MM.1S (cell line): ENCODE results near the gene BCAS3.

Experiments
- DNase-seq: peaks from one replicate; pipeline ENCODE4 v3.0.0-alpha.2; 2015
- H2AFZ ChIP-seq: fragments of 300-600 bp; sonication (generic); 2 replicates; pipeline ENCODE4 v1.6.0; 2016; ENCODE audit warnings: antibody characterized with exemption, low read length
- H3F3A ChIP-seq: fragments of 300-600 bp; sonication (generic); 2 replicates; pipeline ENCODE4 v1.6.1; 2016; ENCODE audit warnings: mild to moderate bottlenecking, antibody characterized with exemption, low read length, moderate library complexity, mixed read lengths; ENCODE audit not compliant: insufficient read depth
- H3K27ac ChIP-seq: fragments of 300-600 bp; sonication (generic); 2 replicates; pipeline ENCODE4 v1.5.1; 2016; ENCODE audit warnings: mild to moderate bottlenecking, low read length
- H3K27me3 ChIP-seq: fragments of 300-600 bp; sonication (generic); replicated peaks from 2 replicates; pipeline ENCODE4 v1.6.0; 2016; ENCODE audit warnings: low read length; ENCODE audit not compliant: insufficient read depth
- H3K36me3 ChIP-seq: fragments of 300-600 bp; sonication (generic); replicated peaks from 2 replicates; pipeline ENCODE4 v1.6.1; 2016; ENCODE audit warnings: mild to moderate bottlenecking, low read length, mixed read lengths; ENCODE audit not compliant: insufficient read depth
- H3K4me1 ChIP-seq: fragments of 300-600 bp; sonication (generic); 2 replicates; pipeline ENCODE4 v1.6.1; 2016; ENCODE audit warnings: low read length, mixed read lengths
- H3K4me2 ChIP-seq: fragments of 300-600 bp; sonication (generic); 2 replicates; pipeline ENCODE4 v1.6.0; 2016; ENCODE audit warnings: low read depth, low read length
- H3K4me3 ChIP-seq: fragments of 300-600 bp; sonication (generic); 2 replicates; pipeline ENCODE4 v1.5.1; 2016; ENCODE audit warnings: low read length, mixed read lengths
- H3K79me2 ChIP-seq: fragments of 300-600 bp; sonication (generic); 2 replicates; pipeline ENCODE4 v1.6.1; 2016; ENCODE audit warnings: mixed run types, low read length, mixed read lengths
- H3K9ac ChIP-seq: fragments of 300-600 bp; sonication (generic); 2 replicates; pipeline ENCODE4 v1.6.1; 2016; ENCODE audit warnings: low read length, mixed read lengths
- H3K9me2 ChIP-seq: fragments of 300-600 bp; sonication (generic); replicated peaks from 2 replicates; pipeline ENCODE4 v1.6.1; 2016; ENCODE audit warnings: mild to moderate bottlenecking, low read length, mixed read lengths; ENCODE audit not compliant: insufficient read depth
- H3K9me3 ChIP-seq: fragments of 300-600 bp; sonication (generic); replicated peaks from 2 replicates; pipeline ENCODE4 v1.6.1; 2016; ENCODE audit warnings: mild to moderate bottlenecking, low read length, mixed read lengths; ENCODE audit not compliant: insufficient read depth
- H4K20me1 ChIP-seq: fragments of 300-600 bp; sonication (generic); 2 replicates; pipeline ENCODE4 v1.6.1; 2016; ENCODE audit warnings: mild to moderate bottlenecking, low read length, moderate library complexity, mixed read lengths; ENCODE audit not compliant: insufficient read depth
- EZH2 ChIP-seq: fragments of 300-600 bp; sonication (generic); optimal IDR thresholded peaks from 2 replicates; pipeline ENCODE3; 2017; ENCODE audit warnings: low read depth, mild to moderate bottlenecking, antibody characterized with exemption, low read length, mixed read lengths
- EZH2phosphoT487 ChIP-seq: fragments of 300-600 bp; sonication (generic); IDR thresholded peaks from 2 replicates; pipeline ENCODE4 v1.6.1; 2018; ENCODE audit warnings: antibody characterized with exemption, low read length
- TF ChIP-seq, protein P1 (sequence below): fragments of 300-600 bp; sonication (generic); IDR thresholded peaks from 2 replicates; pipeline ENCODE4 v1.5.1; 2016; ENCODE audit warnings: antibody characterized with exemption, low read length, mixed read lengths

BCAS3 gene

DNA sequence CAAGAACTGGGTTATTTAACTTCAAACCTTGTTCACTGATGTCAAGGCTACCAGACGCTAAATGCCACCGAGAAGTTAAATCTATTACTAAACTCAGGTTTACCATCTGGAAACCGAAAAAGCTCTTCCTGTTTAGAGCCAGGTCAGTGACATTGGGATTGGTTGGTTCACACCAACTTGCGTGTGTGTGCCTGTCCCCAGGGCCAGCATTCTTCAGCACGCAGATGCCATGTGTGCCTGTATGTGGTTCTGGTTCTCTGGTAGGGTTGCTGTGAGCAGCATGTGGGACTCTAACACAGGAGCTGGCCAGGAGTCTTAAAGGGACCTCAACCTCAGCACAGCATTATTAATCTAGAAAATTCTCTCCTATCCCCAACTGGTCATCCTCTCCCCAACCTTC, 703.9 kb downstream of the BCAS3 start:
- H3K27ac ChIP-seq: no peak overlapping the region
- TF ChIP-seq EZH2 (no peak), EZH2phosphoT487 (no peak)
- TF ChIP-seq, protein P1, sequence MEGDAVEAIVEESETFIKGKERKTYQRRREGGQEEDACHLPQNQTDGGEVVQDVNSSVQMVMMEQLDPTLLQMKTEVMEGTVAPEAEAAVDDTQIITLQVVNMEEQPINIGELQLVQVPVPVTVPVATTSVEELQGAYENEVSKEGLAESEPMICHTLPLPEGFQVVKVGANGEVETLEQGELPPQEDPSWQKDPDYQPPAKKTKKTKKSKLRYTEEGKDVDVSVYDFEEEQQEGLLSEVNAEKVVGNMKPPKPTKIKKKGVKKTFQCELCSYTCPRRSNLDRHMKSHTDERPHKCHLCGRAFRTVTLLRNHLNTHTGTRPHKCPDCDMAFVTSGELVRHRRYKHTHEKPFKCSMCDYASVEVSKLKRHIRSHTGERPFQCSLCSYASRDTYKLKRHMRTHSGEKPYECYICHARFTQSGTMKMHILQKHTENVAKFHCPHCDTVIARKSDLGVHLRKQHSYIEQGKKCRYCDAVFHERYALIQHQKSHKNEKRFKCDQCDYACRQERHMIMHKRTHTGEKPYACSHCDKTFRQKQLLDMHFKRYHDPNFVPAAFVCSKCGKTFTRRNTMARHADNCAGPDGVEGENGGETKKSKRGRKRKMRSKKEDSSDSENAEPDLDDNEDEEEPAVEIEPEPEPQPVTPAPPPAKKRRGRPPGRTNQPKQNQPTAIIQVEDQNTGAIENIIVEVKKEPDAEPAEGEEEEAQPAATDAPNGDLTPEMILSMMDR: no peak

DNA sequence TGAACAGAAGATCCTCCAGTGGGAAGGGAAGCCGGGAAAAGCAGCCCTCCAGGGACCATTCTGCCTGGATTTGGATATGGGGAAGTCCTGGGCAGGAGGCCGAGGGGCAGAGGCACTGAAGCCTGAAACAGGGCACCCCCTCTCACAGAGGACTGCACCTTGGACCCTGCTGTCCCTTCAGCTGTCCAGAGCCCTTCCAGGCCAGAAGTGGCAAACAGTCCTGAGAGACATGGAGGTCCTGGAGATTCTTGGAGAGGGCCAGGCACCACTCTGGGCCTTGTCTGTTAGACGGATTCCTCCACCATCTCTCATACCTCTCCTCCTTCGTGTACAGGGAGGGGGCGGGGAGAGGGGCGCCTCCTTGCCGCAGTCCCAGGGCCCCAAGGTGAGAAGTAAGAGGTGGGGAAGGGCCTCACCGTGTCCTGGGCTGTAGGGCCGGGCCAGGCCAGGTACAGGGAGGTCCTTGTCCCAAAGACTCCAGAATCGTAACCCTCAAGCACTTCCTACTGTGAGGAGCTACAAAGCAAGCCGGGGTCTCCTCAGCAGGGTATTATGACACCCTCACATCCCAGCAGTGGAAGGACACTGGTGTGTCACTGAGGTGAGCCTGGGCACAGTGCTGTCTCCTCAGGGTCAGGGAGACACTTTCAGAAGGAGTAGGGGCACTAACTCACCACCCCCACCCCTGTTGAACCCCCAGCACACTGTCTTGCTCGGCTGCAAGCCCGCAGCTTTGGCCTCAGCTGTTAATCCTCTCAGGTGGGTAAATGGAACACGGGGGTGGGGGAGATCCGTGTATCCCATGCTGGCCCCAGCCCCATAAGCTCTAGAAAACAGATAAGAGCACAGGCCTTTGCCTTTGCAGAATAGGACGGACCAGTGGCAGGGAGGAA, 705.4 kb downstream of the BCAS3 start:
- Histone ChIP-seq H3K36me3 (no peaks in the 10 kb centered on the region), H3K4me1 (no peaks in the 10 kb centered on the region), H2AFZ (no peak overlapping the region), H3K9me3 (no peaks in the 10 kb centered on the region), H3K9ac (no peak overlapping the region), H3K4me2 (no peak overlapping the region), H3K27me3 (no peaks in the 10 kb centered on the region), H4K20me1 (no peaks in the 10 kb centered on the region), H3K27ac (no peak overlapping the region), H3K4me3 (no peak overlapping the region), H3F3A (no peaks in the 10 kb centered on the region), H3K9me2 (no peaks in the 10 kb centered on the region), H3K79me2 (no peaks in the 10 kb centered on the region)
- no peak for DNase-seq
- TF ChIP-seq, protein P1: no peak
- TF ChIP-seq EZH2: no peak
- no peak for TF ChIP-seq EZH2phosphoT487

More for the DNA sequence above, 703.9 kb downstream of the BCAS3 start:
- Histone ChIP-seq H4K20me1 (no peaks in the 10 kb centered on the region), H3F3A (no peaks in the 10 kb centered on the region), H3K4me2 (no peak overlapping the region), H3K4me1 (no peaks in the 10 kb centered on the region), H2AFZ (no peak overlapping the region), H3K9ac (no peak overlapping the region), H3K27me3 (no peaks in the 10 kb centered on the region), H3K4me3 (no peak overlapping the region), H3K9me3 (no peaks in the 10 kb centered on the region), H3K36me3 (no peaks in the 10 kb centered on the region), H3K9me2 (no peaks in the 10 kb centered on the region), H3K79me2 (no peaks in the 10 kb centered on the region)
- DNase-seq: no peak

DNA sequence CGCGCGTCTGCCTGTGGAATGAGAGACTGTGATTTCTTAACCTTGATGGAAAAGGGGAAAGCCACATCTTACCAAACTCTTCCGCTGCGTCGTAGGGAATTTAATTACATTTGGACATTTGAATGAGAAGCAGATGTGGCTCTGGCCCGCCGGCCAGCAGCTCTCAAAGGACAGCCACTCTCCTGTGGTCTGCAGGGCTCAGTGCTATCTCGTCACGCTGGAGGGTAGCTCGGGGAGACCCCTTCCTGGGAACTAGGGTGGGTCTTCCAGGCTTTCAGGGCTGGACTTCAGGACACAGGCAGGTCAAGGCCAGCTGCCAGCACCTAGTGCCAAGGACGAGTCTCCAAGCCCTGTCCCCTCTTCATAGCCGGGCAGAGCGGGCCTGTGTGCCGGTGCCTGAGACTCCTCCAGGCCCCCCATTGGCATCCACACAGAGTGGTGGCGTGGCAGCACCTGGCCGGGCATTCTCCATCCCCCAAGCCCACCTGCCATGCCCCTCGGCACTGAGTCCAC, 706.1 kb downstream of the BCAS3 start:
- H3K4me2 ChIP-seq: no peak overlapping the region

More for the DNA sequence above, 706.1 kb downstream of the BCAS3 start:
- Histone ChIP-seq H3K36me3 (no peaks in the 10 kb centered on the region), H4K20me1 (no peaks in the 10 kb centered on the region), H2AFZ (no peak overlapping the region), H3K79me2 (no peaks in the 10 kb centered on the region), H3K9me2 (no peaks in the 10 kb centered on the region), H3K9ac (no peak overlapping the region), H3K9me3 (no peaks in the 10 kb centered on the region), H3K4me1 (no peaks in the 10 kb centered on the region), H3F3A (no peaks in the 10 kb centered on the region), H3K27me3 (no peaks in the 10 kb centered on the region), H3K27ac (no peak overlapping the region), H3K4me3 (no peak overlapping the region)
- TF ChIP-seq, protein P1: no peak
- TF ChIP-seq EZH2: no peak
- TF ChIP-seq EZH2phosphoT487: no peak
- no peak for DNase-seq
